GM19372 (cell line): ENCODE data around the gene ABLIM1.

Experiments used
- ATAC-seq: cut with Tn5 transposase; IDR thresholded peaks from one replicate; pipeline ENCODE4 v1.9.1; 2021; ENCODE audit warnings: mild to moderate bottlenecking, low read depth, moderate library complexity; ENCODE audit not compliant: unreplicated experiment

The ABLIM1 gene

GRCh38 chr10:114593816-114594468 lies 64.1 kb downstream of the ABLIM1 start:
- no peak for ATAC-seq

- no peak for ATAC-seq
Observed at GRCh38 chr10:114593240-114593792, 64.8 kb downstream of the ABLIM1 start.

- no peak for ATAC-seq
Observed at GRCh38 chr10:114590993-114591392, 67.1 kb downstream of the ABLIM1 start.

- ATAC-seq = no peak
Observed at GRCh38 chr10:114584419-114584818, 73.7 kb downstream of the ABLIM1 start.

- no peak for ATAC-seq
Observed at GRCh38 chr10:114581071-114581470, 77.0 kb downstream of the ABLIM1 start.

- ATAC-seq = no peak
Observed at GRCh38 chr10:114577133-114577532, 80.9 kb downstream of the ABLIM1 start.

GRCh38 chr10:114576716-114577115 lies 81.4 kb downstream of the ABLIM1 start:
- ATAC-seq = no peak

GRCh38 chr10:114576132-114576487 lies 82.0 kb downstream of the ABLIM1 start:
- ATAC-seq = no peak

GRCh38 chr10:114575417-114576131 lies 82.5 kb downstream of the ABLIM1 start:
- ATAC-seq = no peak

- no peak for ATAC-seq
Observed at GRCh38 chr10:114573330-114574045, 84.6 kb downstream of the ABLIM1 start.

GRCh38 chr10:114571316-114571999 lies 86.6 kb downstream of the ABLIM1 start:
- ATAC-seq = no peak

GRCh38 chr10:114566064-114566463 lies 92.0 kb downstream of the ABLIM1 start:
- ATAC-seq = no peak

GRCh38 chr10:114565066-114565465 lies 93.0 kb downstream of the ABLIM1 start:
- ATAC-seq = no peak

GRCh38 chr10:114561008-114561523 lies 97.0 kb downstream of the ABLIM1 start:
- ATAC-seq = no peak

- no peak for ATAC-seq
Observed at GRCh38 chr10:114560144-114560543, 97.9 kb downstream of the ABLIM1 start.

- no peak for ATAC-seq
Observed at GRCh38 chr10:114559636-114560035, 98.4 kb downstream of the ABLIM1 start.

GRCh38 chr10:114557854-114558253 lies 100.2 kb downstream of the ABLIM1 start:
- no peak for ATAC-seq

- ATAC-seq = no peak
Observed at GRCh38 chr10:114556236-114557122, 101.6 kb downstream of the ABLIM1 start.

- no peak for ATAC-seq
Observed at GRCh38 chr10:114553436-114553835, 104.6 kb downstream of the ABLIM1 start.

GRCh38 chr10:114552050-114552449 lies 106.0 kb downstream of the ABLIM1 start:
- ATAC-seq = no peak
